Measurements from ENCODE around the gene PRKG1.

The PRKG1 gene

DNA sequence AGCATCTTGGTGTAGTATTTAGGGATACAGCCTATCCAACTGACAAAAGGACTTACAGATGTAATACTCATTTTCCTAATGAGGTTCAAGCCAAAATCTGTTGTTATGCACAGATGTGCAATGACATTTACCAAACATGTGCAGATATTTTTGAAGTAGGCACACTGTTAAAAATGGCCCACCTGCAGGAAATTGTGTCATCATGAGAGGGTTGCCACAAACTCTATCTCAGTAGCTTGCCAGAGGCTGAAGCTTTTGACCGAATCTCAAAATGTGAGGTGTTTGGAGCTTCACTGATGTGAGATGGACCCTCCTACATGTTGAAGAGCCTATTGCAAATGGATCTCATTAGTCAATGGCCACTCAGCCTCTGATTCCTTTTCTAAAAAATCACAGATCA is 714.8 kb downstream of the PRKG1 start:
- TF ChIP-seq, protein P1, sequence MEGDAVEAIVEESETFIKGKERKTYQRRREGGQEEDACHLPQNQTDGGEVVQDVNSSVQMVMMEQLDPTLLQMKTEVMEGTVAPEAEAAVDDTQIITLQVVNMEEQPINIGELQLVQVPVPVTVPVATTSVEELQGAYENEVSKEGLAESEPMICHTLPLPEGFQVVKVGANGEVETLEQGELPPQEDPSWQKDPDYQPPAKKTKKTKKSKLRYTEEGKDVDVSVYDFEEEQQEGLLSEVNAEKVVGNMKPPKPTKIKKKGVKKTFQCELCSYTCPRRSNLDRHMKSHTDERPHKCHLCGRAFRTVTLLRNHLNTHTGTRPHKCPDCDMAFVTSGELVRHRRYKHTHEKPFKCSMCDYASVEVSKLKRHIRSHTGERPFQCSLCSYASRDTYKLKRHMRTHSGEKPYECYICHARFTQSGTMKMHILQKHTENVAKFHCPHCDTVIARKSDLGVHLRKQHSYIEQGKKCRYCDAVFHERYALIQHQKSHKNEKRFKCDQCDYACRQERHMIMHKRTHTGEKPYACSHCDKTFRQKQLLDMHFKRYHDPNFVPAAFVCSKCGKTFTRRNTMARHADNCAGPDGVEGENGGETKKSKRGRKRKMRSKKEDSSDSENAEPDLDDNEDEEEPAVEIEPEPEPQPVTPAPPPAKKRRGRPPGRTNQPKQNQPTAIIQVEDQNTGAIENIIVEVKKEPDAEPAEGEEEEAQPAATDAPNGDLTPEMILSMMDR (IDR thresholded peaks at IDR 0.05), result no peak
- TF ChIP-seq ZFX (IDR thresholded peaks at IDR 0.05; ENCODE audit: borderline replicate concordance), result no peak
- no peak overlapping the region for H3K27ac ChIP-seq

GRCh38 chr10:51789903-51790302 is 715.6 kb downstream of the PRKG1 start:
- H3K27ac ChIP-seq, result no peak overlapping the region
- TF ChIP-seq, protein P1 (IDR thresholded peaks at IDR 0.05), result no peak
- TF ChIP-seq ZFX (IDR thresholded peaks at IDR 0.05; ENCODE audit: borderline replicate concordance), result no peak

DNA sequence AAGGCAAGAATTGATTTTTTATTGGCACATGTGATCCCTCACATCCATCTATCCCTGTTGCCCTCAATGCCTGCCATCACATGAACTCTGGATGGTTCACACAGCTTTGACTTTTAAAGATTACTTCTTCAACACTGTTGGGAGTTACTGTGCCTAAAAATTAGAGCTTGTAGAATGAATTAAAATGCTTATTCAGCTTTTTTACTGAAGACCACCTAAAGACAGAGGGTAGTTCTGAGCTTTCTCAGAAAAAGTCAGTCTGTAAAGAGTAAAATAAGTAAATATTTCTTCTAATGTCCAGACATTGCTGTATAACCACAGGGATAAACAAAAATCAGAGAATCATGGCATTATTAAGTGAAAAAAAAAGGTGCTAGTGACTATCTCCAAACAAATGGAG is 718.4 kb downstream of the PRKG1 start:
- H3K27ac ChIP-seq, result no peak overlapping the region
- TF ChIP-seq, protein P1 (IDR thresholded peaks at IDR 0.05), result no peak
- TF ChIP-seq ZFX (IDR thresholded peaks at IDR 0.05; ENCODE audit: borderline replicate concordance), result no peak

DNA sequence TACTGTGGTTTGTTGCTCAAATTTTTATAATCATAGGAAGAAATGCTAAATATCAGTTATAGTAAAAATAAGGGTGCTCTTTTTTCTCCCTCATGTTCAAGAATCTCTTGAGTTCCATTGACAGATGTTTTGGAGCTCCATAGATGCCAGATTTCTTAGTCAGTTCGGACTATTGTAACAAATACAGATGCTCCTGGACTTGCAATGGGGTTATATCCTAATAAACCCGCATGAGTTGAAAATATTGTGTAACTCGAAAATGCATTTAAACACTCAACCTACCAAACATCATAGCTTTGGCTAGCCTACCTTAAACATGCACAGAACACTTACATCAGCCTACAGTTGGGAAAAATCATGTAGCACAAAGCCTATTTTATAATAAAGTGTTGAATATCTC is 725.8 kb downstream of the PRKG1 start:
- TF ChIP-seq, protein P1 (IDR thresholded peaks at IDR 0.05), result no peak
- no peak for TF ChIP-seq ZFX (IDR thresholded peaks at IDR 0.05; ENCODE audit: borderline replicate concordance)
- no peak overlapping the region for H3K27ac ChIP-seq

- H3K27ac ChIP-seq, result no peak overlapping the region
- TF ChIP-seq, protein P1 (IDR thresholded peaks at IDR 0.05), result no peak
- no peak for TF ChIP-seq ZFX (IDR thresholded peaks at IDR 0.05; ENCODE audit: borderline replicate concordance)
These were observed 726.6 kb downstream of the PRKG1 start for GRCh38 chr10:51800725-51801424.

GRCh38 chr10:51802030-51802429 is 727.7 kb downstream of the PRKG1 start:
- TF ChIP-seq ZFX (IDR thresholded peaks at IDR 0.05; ENCODE audit: borderline replicate concordance), result no peak
- TF ChIP-seq, protein P1 (IDR thresholded peaks at IDR 0.05), result no peak
- H3K27ac ChIP-seq, result no peak overlapping the region

DNA sequence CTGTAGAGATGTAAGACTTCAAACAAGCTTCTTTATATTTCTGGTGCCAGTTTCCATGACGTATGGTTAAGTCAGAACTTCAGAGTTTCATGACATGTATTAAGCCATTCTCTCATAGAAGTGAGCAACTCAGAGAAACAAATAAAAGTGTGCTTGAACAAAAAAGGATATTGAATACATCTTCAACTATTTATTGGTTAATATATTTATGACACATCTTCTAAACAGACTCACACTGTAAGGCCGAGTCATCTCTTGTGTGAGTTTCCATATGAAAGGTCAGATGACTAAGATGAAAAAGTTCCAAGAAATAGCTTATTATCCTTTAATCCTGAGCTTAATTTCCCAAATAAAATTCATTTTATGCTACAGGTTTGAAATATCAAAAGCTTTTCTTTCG is 730.6 kb downstream of the PRKG1 start:
- TF ChIP-seq, protein P1 (IDR thresholded peaks at IDR 0.05), result no peak
- no peak overlapping the region for H3K27ac ChIP-seq
